ENCODE measurements around the gene ST6GALNAC3.

DNA sequence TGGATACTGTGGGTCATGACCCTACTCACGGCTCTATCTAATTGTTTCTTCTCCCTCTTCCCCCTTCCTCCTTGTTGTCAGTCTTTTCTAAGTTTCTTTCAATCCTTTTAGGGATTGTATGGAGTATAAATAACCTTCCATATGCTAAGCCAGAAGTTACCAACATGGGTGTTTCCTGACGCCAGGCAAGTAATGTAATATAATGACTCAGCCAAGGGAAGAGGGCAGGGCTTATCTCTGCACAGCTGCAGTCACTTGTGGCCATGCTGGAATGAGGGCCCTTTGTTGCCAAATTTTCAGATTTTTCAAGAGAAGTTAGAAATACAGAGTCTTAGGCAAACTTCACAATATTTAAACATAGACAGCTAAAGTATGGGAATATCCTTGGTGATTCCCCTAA, 194.6 kb downstream of the ST6GALNAC3 start:
- TF ChIP-seq, protein P1, sequence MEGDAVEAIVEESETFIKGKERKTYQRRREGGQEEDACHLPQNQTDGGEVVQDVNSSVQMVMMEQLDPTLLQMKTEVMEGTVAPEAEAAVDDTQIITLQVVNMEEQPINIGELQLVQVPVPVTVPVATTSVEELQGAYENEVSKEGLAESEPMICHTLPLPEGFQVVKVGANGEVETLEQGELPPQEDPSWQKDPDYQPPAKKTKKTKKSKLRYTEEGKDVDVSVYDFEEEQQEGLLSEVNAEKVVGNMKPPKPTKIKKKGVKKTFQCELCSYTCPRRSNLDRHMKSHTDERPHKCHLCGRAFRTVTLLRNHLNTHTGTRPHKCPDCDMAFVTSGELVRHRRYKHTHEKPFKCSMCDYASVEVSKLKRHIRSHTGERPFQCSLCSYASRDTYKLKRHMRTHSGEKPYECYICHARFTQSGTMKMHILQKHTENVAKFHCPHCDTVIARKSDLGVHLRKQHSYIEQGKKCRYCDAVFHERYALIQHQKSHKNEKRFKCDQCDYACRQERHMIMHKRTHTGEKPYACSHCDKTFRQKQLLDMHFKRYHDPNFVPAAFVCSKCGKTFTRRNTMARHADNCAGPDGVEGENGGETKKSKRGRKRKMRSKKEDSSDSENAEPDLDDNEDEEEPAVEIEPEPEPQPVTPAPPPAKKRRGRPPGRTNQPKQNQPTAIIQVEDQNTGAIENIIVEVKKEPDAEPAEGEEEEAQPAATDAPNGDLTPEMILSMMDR (IDR thresholded peaks at IDR 0.05) = no peak
- no peak for TF ChIP-seq POLR2A (IDR thresholded peaks at IDR 0.05)

Data from testis (tissue), 2 donors.